GM19351 (cell line): ENCODE data around the gene ARPP21.

Experiments
- ATAC-seq: cut with Tn5 transposase; IDR thresholded peaks from one replicate; pipeline ENCODE4 v1.9.1; 2021; ENCODE audit warnings: mild to moderate bottlenecking, moderate library complexity; ENCODE audit not compliant: unreplicated experiment

ARPP21 gene

GRCh38 chr3:35674451-35675109 lies 35.3 kb downstream of the ARPP21 start:
- ATAC-seq, result no peak

- no peak for ATAC-seq
These were observed 35.9 kb downstream of the ARPP21 start for GRCh38 chr3:35675206-35675605.

GRCh38 chr3:35675621-35676020 lies 36.3 kb downstream of the ARPP21 start:
- no peak for ATAC-seq

DNA sequence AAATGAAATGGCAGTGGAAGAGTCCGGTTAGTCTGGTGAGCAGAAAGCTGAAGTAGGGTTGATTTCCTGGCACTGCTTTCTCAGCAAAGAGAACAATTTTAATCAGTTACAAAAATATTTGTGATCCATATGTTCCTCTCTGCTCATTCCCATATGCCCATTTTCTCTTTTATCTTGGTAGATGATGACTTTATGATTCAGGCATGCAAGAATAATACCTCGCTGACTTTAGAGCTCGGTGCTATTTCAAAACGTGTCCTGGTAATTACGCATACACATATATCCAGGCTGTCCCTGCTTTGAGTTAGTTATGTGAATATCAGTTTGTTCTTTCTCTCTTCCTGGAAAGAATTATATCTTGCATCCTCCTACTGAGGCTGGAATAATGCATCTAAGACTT lies 38.5 kb downstream of the ARPP21 start:
- ATAC-seq, result no peak

DNA sequence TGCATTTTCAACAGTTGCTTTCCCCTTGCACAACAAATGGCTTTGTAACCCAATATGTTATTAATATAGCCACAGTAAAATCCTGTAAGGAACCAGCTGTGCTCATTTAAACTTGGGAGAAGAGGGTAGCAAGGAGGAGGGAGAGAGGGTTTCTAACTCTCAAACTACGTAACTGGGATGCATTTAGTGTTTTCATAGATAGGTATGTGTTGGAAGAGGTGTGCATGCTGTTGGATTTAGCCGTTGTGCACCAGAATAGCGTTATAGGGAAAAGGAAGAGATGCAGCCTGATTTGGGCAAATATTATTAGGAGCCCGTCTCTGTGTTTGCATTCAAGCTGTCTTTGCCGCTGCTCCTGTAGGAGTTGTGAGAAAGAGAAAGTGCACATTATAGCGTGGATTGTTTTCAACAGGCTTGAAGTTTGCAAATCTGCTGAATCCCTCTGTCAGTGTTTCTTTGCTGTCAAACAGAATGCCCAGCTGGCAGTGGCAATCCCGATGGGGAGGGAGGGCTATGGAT lies 39.4 kb downstream of the ARPP21 start:
- ATAC-seq, result no peak

DNA sequence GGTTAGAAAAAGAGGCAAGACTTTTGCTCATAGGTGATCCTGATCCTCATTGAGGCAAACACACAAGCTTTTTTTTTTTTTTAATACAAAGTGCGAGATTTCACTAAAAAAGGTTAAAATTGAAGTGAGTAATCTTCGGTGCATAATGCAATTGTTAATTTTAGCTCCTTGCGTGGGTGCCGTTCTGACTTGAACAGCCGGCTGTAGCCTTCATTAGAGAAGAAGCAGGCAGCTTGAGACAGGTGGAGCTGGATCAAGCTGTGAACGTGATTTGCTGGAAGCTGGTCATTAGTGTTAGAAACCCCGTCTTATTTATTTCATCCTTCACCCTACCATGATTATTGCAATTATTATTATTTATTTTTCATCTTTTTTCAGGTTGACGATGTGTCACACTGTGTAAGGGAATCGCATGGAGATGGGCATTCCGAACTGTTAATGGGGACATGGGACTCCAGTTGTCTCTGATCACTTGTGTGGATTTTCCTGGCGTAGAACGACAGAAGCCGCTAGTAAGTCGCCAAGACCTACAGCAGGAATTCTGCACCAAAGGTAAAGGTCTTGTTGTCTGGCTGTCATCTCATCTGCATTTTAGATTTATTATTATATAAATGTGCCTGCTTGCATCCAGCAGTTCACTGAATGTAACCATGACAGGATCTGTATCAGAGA lies 40.2 kb downstream of the ARPP21 start:
- ATAC-seq, result no peak

DNA sequence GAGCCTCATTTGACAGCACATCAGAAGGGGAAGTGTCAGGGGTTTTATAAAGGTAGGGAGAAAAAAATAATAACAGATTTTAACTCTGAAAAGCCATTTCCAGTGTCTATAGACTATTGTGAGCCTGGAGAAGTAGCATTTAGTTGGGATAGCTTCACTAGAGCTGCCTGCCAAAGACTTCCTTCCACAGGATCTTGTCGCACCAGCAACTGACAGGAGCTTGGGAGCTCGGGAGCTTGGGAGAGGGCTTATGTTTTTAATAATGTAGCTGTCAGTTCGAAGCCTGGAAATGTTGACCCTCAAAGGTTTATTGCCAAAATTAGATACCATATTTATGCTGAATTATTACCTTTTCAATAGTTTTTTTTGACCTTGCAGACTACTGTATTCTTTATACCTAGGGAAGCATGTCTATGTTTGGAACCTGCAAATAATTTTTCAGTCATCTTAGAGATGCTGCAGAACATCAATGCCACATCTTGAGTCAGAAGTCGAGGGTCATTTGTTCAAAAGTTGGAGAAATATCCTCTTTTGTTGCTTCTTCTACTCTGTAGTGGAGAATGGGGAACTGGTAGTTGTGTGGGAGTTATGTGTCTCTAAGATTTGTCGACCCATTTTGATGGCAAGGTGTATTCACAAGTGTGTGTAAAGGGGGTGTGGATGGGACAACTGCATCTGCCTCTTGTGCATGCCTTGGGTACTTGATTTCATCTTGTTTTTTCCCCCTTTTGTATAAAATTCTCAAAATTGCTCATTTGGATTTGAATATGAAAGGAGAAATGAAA lies 41.7 kb downstream of the ARPP21 start:
- ATAC-seq, result no peak

- no peak for ATAC-seq
These were observed 45.8 kb downstream of the ARPP21 start for GRCh38 chr3:35685153-35685552.

DNA sequence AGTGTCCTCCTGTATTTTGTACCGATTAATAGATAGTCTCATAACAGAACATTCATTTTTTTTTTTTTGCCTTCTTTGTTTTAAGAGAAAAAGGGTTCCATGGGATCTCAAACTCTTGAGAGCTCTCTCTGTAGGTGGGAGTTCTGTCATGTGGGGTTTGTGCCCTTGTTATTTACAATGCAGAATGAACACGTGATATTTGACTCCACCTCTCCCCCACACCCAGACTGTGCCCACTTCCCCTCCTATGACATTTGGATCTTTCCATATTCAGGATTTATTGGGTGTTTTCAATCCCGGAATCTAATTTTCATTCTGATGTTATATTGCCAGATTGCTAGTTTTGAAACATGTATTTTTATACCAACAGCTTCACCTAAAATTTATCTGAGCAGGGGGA lies 49.5 kb downstream of the ARPP21 start:
- ATAC-seq, result no peak

DNA sequence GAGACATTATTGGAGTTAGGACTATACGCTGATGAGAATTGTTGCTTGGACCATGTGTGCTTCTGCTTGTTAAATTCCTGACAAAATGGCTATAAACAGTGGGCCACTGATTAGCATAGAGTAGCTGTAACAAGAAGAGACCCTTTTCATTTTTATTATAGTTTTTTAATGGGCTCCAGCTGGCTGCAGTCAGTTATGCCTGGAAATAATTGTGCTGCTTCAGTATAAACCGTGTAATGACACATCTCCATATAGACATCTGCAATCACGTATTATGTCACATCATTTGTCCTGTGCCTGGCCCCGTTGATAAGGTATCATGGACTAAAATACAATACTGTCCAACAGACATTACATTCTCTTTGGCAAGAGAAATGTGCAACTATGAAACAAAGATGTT lies 50.9 kb downstream of the ARPP21 start:
- ATAC-seq, result no peak

GRCh38 chr3:35705904-35706303 lies 66.6 kb downstream of the ARPP21 start:
- ATAC-seq, result no peak

DNA sequence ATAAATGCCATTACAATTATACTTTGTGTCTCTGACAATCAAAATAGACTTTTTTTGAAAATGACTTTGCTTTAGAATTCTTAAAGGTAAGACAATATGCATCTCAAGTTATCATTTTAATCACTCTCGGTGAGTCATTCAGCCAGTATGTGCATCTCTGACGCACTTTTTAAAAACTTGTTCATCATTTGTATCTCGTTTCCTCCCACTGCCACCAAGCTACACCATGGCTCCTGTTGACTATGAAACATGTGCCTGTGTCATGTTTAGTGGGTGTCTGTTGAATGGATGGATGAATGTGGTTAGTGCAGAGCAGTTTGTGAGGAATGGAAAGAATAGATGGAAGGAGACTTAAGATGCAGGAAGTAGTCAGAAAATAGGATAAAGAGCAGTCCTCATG lies 68.6 kb downstream of the ARPP21 start:
- ATAC-seq, result no peak

DNA sequence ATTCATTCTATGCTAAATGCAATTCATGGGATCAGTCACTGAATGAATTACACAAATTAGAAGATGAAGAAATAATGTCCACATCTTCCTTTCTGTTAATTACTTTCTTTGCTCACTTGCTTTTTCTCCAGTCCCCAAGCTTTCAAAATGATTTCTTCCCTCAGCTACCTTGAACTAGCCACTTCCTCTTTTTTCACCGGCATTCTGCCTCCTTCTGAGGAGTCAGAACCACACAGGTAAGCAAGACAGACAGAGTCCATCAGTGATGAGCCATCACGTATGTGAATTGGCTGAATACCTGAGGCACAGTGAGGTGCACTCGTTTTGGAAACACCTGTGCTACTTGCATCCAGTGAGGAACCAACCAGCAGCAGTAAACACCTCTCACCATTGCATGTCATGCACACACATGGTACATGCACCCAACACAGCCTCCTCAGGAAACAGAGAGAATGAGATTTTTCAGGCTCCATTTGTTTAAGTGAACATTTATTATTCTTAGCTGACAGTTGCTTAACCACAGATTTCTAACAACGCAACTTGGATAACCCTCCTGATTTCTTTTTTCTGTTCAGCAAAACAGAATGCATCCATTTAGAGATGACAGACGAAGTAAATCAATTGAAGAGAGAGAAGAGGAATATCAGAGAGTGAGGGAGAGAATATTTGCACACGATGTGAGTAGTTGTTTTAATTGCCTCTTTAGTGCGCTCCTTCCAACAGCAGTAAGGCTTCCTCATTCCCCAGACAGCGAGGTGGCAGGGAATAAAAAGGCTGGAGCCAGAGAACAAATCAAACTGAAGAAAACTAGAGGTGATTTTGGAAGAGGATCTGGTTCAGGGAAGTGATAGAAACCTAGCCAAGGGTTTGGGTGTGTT lies 69.3 kb downstream of the ARPP21 start:
- ATAC-seq, result no peak

- ATAC-seq, result no peak
These were observed 70.4 kb downstream of the ARPP21 start for GRCh38 chr3:35709691-35710090.

GRCh38 chr3:35710554-35710953 lies 71.2 kb downstream of the ARPP21 start:
- no peak for ATAC-seq

DNA sequence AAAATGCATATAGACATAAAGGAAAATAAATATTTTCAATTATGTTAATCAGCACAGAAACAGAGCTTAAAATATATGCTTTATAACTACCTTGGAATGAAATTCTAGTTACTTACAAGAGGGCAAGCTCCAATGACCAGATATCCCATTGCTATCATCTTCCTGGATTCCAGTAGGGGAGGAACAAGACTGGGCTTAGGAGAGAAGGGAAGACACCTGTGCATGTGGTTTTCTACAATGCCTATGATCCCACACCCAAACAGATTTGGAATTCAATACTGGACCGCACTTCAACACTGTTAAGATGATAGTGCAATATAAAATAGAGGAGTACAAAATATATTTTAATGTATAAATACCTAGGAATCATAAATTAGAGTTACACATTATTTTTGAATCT lies 79.6 kb downstream of the ARPP21 start:
- no peak for ATAC-seq

DNA sequence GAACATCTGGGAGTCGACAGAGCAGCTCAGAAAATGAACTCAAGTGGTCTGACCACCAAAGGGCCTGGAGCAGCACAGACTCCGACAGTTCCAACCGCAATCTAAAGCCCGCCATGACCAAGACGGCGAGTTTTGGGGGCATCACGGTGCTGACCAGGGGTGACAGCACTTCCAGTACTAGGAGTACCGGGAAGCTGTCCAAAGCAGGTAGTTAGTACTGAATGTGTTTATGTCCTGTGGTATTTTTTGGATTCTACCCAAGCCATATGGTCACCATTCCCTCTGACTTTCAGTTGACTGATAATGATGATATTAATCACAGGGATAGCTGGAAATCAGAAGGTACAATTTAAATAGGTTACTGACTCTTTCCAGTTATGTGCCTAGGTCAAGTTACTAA lies 82.3 kb downstream of the ARPP21 start:
- no peak for ATAC-seq

DNA sequence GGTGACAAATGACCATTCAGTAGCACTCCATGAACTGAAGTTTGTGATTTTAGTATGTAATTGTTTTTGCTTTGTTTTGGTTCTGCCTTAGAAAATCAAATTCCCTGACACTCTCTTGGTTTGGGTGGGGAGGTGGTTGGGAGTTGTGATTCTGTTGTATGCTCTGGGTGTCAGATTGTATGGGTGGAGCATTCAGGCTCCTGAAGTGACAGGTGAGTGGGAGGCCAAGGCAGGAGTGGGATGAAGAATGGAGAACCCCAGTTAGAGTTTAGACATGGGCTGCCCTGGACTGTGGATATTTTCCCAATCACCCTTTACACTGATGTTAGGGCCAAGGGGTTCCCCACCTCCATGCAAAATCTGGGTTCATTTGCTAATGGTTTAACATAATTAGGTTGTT lies 83.6 kb downstream of the ARPP21 start:
- ATAC-seq, result no peak

GRCh38 chr3:35723480-35724097 lies 84.3 kb downstream of the ARPP21 start:
- ATAC-seq, result no peak

GRCh38 chr3:35724106-35724505 lies 84.8 kb downstream of the ARPP21 start:
- ATAC-seq, result no peak
